ENCODE measurements around the gene USH2A.

DNA sequence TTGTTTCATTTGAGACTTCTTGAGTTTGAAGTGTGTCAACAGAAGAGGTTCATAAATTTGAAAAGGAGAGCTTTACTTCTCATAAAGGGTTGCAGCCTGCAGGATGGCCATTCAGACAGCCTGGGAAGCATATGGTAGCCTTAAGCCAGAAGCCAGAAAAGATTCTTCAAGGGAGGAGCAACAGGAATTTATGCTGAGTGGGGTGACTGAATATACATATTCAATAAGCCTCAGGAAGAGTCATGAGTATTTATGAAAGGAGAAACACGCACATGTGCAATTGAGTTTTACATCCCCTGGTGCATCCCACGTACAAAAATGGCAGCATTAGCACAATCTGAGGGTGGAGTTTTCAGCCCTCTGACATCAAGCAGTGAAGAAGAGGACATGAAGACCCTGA, 565.9 kb downstream of the USH2A start:
- TF ChIP-seq, protein P1, sequence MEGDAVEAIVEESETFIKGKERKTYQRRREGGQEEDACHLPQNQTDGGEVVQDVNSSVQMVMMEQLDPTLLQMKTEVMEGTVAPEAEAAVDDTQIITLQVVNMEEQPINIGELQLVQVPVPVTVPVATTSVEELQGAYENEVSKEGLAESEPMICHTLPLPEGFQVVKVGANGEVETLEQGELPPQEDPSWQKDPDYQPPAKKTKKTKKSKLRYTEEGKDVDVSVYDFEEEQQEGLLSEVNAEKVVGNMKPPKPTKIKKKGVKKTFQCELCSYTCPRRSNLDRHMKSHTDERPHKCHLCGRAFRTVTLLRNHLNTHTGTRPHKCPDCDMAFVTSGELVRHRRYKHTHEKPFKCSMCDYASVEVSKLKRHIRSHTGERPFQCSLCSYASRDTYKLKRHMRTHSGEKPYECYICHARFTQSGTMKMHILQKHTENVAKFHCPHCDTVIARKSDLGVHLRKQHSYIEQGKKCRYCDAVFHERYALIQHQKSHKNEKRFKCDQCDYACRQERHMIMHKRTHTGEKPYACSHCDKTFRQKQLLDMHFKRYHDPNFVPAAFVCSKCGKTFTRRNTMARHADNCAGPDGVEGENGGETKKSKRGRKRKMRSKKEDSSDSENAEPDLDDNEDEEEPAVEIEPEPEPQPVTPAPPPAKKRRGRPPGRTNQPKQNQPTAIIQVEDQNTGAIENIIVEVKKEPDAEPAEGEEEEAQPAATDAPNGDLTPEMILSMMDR (conservative IDR thresholded peaks at IDR 0.05; ENCODE audit: low read length): no peak
- TF ChIP-seq EZH2phosphoT487 (IDR thresholded peaks at IDR 0.05; ENCODE audit: borderline replicate concordance): no peak
